ENCODE data around the gene ERBB2.

GRCh38 chr17:39696731-39697130 lies 3.1 kb upstream of the ERBB2 start:
- TF ChIP-seq CTCF (IDR thresholded peaks at IDR 0.05; ENCODE audit: low read depth, low read length) (no peak), MAX (IDR thresholded peaks at IDR 0.05; ENCODE audit: low read depth, low read length) (no peak), POLR2A (IDR thresholded peaks at IDR 0.05; ENCODE audit: extremely low read depth, insufficient read length) (no peak)
